Neutrophil (primary cell): ENCODE results near the gene ELMO1.

Experiments
- H3K27ac ChIP-seq: fragments of 200-600 bp; sonication (generic); 2 replicates; pipeline ENCODE4 v1.5.1; 2016; ENCODE audit warnings: mild to moderate bottlenecking, moderate library complexity
- H3K27me3 ChIP-seq: fragments of 200-600 bp; sonication (generic); 2 replicates; pipeline ENCODE4 v1.6.0; 2016; ENCODE audit warnings: mild to moderate bottlenecking
- H3K36me3 ChIP-seq: fragments of 200-600 bp; sonication (generic); 2 replicates; pipeline ENCODE4 v1.5.1; 2017
- H3K4me1 ChIP-seq, 2 experiments: fragments of 200-600 bp in 1 of 2; sonication (generic) in 1 of 2; 1 replicate in 1 of 2; 2 replicates in 1 of 2; pipeline versions ENCODE4 v1.5.1 to v1.6.1; 2013 to 2016; ENCODE audit warnings: low read depth in 1 of 2, low read length in 1 of 2, mild to moderate bottlenecking in 1 of 2, moderate library complexity in 1 of 2; ENCODE audit not compliant: control insufficient read depth in 1 of 2, insufficient read depth in 1 of 2
- H3K4me3 ChIP-seq, 2 experiments: fragments of 200-600 bp in 1 of 2; sonication (generic) in 1 of 2; 1 replicate in 1 of 2; 2 replicates in 1 of 2; pipeline ENCODE4 v1.5.1; 2013 to 2016; ENCODE audit warnings: low read depth in 1 of 2, low read length in 1 of 2, mild to moderate bottlenecking in 1 of 2, moderate library complexity in 1 of 2
- H3K9me3 ChIP-seq: fragments of 200-600 bp; sonication (generic); 2 replicates; pipeline ENCODE4 v1.5.1; 2016
- TF ChIP-seq, protein P1 (sequence below): fragments of 200-600 bp; sonication (generic); IDR thresholded peaks from 2 replicates; pipeline ENCODE4 v1.5.1; 2016; ENCODE audit warnings: antibody characterized with exemption

Gene ELMO1

DNA sequence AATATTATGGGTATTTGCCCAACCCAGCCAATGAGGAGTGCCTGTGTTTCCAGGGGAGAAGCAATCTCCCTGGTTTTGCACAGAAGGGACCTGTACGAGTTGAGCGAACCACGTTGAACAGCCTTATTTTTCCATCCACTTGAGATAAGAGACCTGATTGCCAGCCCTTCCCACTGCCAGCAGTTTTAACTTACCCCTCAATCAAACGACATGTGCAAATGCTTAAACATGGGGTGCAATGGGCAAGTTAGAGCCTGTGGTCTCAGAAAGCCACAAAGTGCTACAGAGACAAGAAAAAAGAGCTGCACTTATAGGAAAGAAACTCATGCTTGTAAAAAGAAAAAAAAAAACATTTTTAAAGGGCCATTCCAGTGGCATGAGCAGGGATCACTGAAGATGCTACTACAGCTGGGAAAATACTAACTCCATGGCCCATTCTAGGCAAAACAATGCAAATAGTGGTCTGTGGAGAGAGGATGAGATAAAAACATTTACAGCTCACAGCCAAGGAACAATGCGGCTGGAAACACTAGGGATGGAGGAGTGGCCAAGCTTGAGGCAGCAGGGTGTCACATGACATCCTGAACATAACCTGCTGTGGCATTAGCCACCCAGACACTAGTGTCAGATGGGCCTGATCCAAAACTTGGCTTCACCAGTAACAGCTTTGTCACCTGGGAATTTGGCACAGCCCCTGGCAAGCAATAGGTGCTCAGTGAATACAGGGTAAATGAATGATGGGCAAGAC, 162.8 kb downstream of the ELMO1 start:
- Histone ChIP-seq H3K27me3 (no peaks in the 10 kb centered on the region), H3K9me3 (no peaks in the 10 kb centered on the region), H3K27ac (peak overlapping the region; percentile 73), H3K4me1 (peaks cover 60 to 62% of the 10 kb centered on the region in 2 experiments), H3K4me3 (no peak overlapping the region), H3K36me3 (no peaks in the 10 kb centered on the region)
- TF ChIP-seq, protein P1, sequence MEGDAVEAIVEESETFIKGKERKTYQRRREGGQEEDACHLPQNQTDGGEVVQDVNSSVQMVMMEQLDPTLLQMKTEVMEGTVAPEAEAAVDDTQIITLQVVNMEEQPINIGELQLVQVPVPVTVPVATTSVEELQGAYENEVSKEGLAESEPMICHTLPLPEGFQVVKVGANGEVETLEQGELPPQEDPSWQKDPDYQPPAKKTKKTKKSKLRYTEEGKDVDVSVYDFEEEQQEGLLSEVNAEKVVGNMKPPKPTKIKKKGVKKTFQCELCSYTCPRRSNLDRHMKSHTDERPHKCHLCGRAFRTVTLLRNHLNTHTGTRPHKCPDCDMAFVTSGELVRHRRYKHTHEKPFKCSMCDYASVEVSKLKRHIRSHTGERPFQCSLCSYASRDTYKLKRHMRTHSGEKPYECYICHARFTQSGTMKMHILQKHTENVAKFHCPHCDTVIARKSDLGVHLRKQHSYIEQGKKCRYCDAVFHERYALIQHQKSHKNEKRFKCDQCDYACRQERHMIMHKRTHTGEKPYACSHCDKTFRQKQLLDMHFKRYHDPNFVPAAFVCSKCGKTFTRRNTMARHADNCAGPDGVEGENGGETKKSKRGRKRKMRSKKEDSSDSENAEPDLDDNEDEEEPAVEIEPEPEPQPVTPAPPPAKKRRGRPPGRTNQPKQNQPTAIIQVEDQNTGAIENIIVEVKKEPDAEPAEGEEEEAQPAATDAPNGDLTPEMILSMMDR: no peak

DNA sequence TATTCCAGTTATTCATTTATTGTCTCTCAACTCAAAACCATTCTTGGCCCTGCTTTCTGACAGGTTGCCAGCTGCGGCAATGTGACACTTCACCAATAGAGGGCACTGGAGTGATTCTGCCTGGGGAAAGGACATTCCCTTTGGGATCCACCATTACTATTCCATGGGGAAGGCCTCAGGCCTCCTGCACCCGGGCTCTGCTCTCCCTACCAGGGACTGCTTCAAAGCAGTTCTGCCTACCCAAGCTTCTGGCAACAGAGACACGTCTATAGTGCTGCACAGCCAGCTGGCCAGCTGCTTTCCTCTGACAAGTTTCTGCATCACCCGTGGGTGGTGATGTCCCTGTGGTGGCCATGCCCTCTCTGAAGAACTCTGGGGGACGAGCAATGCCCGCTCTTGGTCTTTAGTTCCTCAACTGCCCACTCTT, 163.8 kb downstream of the ELMO1 start:
- no peaks in the 10 kb centered on the region for H3K36me3 ChIP-seq
- TF ChIP-seq, protein P1: peak; percentile 55
- peak overlapping the region; percentile 73 for H3K27ac ChIP-seq
- no peaks in the 10 kb centered on the region for H3K27me3 ChIP-seq
- H3K9me3 ChIP-seq: no peaks in the 10 kb centered on the region
- H3K4me3 ChIP-seq: no peak overlapping the region
- H3K4me1 ChIP-seq: peaks cover 49 to 52% of the 10 kb centered on the region in 2 experiments

DNA sequence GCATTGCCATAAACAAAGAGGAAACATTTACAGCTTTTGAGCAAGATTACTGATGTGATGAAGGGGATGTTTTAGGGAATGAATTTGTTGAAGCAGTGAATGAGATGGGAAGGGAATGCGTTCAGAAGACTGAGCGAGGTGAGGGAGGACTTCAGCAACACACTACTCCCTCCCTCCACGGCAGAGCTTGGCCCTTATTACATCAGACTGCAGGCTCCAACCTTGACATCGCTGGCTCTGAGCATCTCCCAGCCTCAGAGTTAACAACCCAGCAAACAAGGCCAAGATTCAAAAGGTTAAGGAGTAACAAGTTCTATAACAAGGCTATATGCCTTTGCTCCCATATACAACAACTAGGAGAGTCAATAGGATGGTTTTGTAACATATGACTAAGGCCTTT, 164.4 kb downstream of the ELMO1 start:
- Histone ChIP-seq H3K9me3 (no peaks in the 10 kb centered on the region), H3K4me3 (no peak overlapping the region), H3K27ac (peak overlapping the region; percentile 73), H3K27me3 (no peaks in the 10 kb centered on the region), H3K4me1 (peaks cover 44 to 46% of the 10 kb centered on the region in 2 experiments), H3K36me3 (no peaks in the 10 kb centered on the region)
- TF ChIP-seq, protein P1: no peak

DNA sequence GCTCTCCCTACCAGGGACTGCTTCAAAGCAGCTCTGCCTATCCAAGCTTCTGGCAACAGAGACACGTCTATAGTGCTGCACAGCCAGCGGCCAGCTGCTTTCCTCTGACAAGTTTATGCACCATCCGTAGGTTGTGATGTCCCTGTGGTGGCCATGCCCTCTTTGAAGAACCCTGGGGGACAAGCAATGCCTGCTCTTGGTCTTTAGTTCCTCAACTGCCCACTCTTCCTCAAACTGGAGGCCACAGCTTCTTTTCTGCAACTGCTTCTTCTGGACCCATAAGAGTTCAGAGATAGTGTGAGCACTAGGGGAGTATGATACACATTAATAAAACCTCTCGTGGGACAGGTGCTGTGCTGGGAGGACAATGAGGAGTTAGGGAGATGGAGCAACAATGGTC, 164.9 kb downstream of the ELMO1 start:
- H3K4me1 ChIP-seq: peaks cover 40 to 45% of the 10 kb centered on the region in 2 experiments
- no peaks in the 10 kb centered on the region for H3K9me3 ChIP-seq
- peak overlapping the region; percentile 73 for H3K27ac ChIP-seq
- H3K4me3 ChIP-seq: no peak overlapping the region
- H3K27me3 ChIP-seq: no peaks in the 10 kb centered on the region
- H3K36me3 ChIP-seq: no peaks in the 10 kb centered on the region
- TF ChIP-seq, protein P1: no peak

DNA sequence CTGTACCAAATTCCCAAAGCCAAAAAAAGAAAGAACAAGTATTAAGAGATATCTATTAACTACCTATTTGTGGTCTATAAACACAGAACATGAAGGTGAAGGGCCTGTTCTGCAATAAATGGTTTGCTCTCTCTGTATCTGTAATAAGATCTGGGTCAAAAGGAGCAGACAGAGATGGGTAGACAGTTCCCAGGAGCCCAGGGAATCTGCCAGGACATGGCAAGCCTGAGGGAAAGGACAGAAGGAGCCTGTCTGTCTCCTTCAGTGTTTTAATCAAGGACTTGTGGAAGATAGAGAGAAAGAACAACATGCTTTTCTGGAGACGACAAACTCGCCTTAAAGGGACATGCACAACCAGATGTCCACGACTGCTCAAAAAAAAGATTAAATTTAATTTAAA, 165.7 kb downstream of the ELMO1 start:
- no peaks in the 10 kb centered on the region for H3K27me3 ChIP-seq
- H3K36me3 ChIP-seq: no peaks in the 10 kb centered on the region
- H3K9me3 ChIP-seq: no peaks in the 10 kb centered on the region
- no peak overlapping the region for H3K4me3 ChIP-seq
- H3K4me1 ChIP-seq: peaks cover 40 to 45% of the 10 kb centered on the region in 2 experiments
- TF ChIP-seq, protein P1: no peak
- peak overlapping the region; percentile 73 for H3K27ac ChIP-seq
